Kidney tubule cell (primary cell): ENCODE results near the gene CTDNEP1.
A peak's percentile ranks its signal among the peaks of the same experiment; 100 is the strongest.
"Not testable (repeated sequence)": the region's sequence is repeated elsewhere in the genome, so short reads cannot be mapped to it uniquely, and the experiment has no call there.

ENCODE experiments used
- DNase-seq: peaks from one replicate; pipeline ENCODE4 v3.0.0-alpha.2; 2018; ENCODE audit warnings: low spot score

CTDNEP1 gene

GRCh38 chr17:7248796-7249195 lies 2.7 kb downstream of the CTDNEP1 start:
- DNase-seq, result no peak

GRCh38 chr17:7246779-7247178 lies 4.8 kb downstream of the CTDNEP1 start:
- no peak for DNase-seq

GRCh38 chr17:7243838-7244237 lies 7.7 kb downstream of the CTDNEP1 start:
- not testable (repeated sequence) for DNase-seq

GRCh38 chr17:7243453-7243729 lies 8.1 kb downstream of the CTDNEP1 start:
- DNase-seq, result no peak

- DNase-seq, result peak; percentile 96
These were observed 8.6 kb downstream of the CTDNEP1 start for GRCh38 chr17:7242717-7243452.

GRCh38 chr17:7241783-7242716 lies 9.5 kb downstream of the CTDNEP1 start, which contains the start of gene GABARAP:
TSS of gene GABARAP (minus strand) at chr17:7242449. CDS start at chr17:7242330, 119 bp downstream.
- DNase-seq, result peak; percentile 87

- DNase-seq, result no peak
These were observed 10.3 kb downstream of the CTDNEP1 start for GRCh38 chr17:7241090-7241733.

GRCh38 chr17:7240375-7240774 lies 11.2 kb downstream of the CTDNEP1 start:
- DNase-seq, result no peak

GRCh38 chr17:7239091-7240027 lies 12.2 kb downstream of the CTDNEP1 start, which contains the start of gene PHF23:
TSS of gene PHF23 (minus strand) at chr17:7239457. CDS start at chr17:7239279, 178 bp downstream.
- DNase-seq, result peak; percentile 100

- DNase-seq, result peak; percentile 37
These were observed 13.0 kb downstream of the CTDNEP1 start for GRCh38 chr17:7238420-7239090.

- peak; percentile 68 for DNase-seq
These were observed 13.6 kb downstream of the CTDNEP1 start for GRCh38 chr17:7237761-7238419.

- no peak for DNase-seq
These were observed 14.2 kb downstream of the CTDNEP1 start for GRCh38 chr17:7237266-7237760.

- no peak for DNase-seq
These were observed 14.7 kb downstream of the CTDNEP1 start for GRCh38 chr17:7236808-7237207.

GRCh38 chr17:7235693-7236665 lies 15.6 kb downstream of the CTDNEP1 start:
- DNase-seq, result peak; percentile 51

- peak; percentile 93 for DNase-seq
These were observed 17.2 kb downstream of the CTDNEP1 start, which contains the start of gene DVL2 for GRCh38 chr17:7234083-7234951. TSS of gene DVL2 (minus strand) at chr17:7234517. CDS start at chr17:7234262, 255 bp downstream.

- DNase-seq, result no peak
These were observed 17.8 kb downstream of the CTDNEP1 start for GRCh38 chr17:7233701-7234082.

GRCh38 chr17:7232114-7232513 lies 19.4 kb downstream of the CTDNEP1 start:
- DNase-seq, result no peak

- no peak for DNase-seq
These were observed 22.0 kb downstream of the CTDNEP1 start for GRCh38 chr17:7229504-7229903.
